Heart right ventricle (tissue), 16 donors: ENCODE results near the gene TECTA. TPM values are rescaled to one million over a fixed set of nuclear protein-coding genes. Genes with fewer than 3 reads are reported as not detected.
A peak's percentile ranks its signal among the peaks of the same experiment; 100 is the strongest.

Experiments used
- ATAC-seq, 8 donors: fragments of 200-7000 bp; cut with Tn5 transposase; one replicate each; pipeline ENCODE4 v1.9.1; 2020; ENCODE audit warnings: mild to moderate bottlenecking in 8 of 8, moderate library complexity in 8 of 8, moderate number of reproducible peaks in 1 of 8
- DNase-seq, 2 donors: peaks; one replicate each; pipeline ENCODE4 v3.0.0-alpha.2; 2020
- H3K27ac ChIP-seq, 10 donors: fragments of 200-600 bp; sonication (generic) in 2 of 10; one replicate each; pipeline versions ENCODE4 v1.5.0 to v1.8.0; 2020 to 2022; ENCODE audit warnings: mild to moderate bottlenecking in 3 of 10
- H3K27me3 ChIP-seq, 7 donors: fragments of 200-600 bp; one replicate each; pipeline ENCODE4 v1.8.0; 2021 to 2022; ENCODE audit warnings: mild to moderate bottlenecking in 2 of 7
- H3K36me3 ChIP-seq, 9 donors: fragments of 200-600 bp; sonication (generic) in 1 of 9; one replicate each; pipeline versions ENCODE4 v1.5.0 to v1.8.0; 2020 to 2022; ENCODE audit warnings: mild to moderate bottlenecking in 2 of 9
- H3K4me1 ChIP-seq, 9 donors: fragments of 200-600 bp; sonication (generic) in 1 of 9; one replicate each; pipeline versions ENCODE4 v1.5.0 to v1.8.0; 2020 to 2022; ENCODE audit warnings: mild to moderate bottlenecking in 4 of 9
- H3K4me3 ChIP-seq, 10 donors: fragments of 200-600 bp; sonication (generic) in 2 of 10; one replicate each; pipeline versions ENCODE4 v1.5.0 to v1.8.0; 2020 to 2022; ENCODE audit warnings: mild to moderate bottlenecking in 7 of 10, moderate library complexity in 2 of 10
- H3K9me3 ChIP-seq, 11 donors: fragments of 200-600 bp in 10 of 11; sonication (generic) in 2 of 11; one replicate each; pipeline versions ENCODE4 v1.5.0 to v1.8.0; 2013 to 2022; ENCODE audit warnings: mild to moderate bottlenecking in 2 of 11, control low read depth in 1 of 11, moderate library complexity in 1 of 11
- WGBS, 2 donors: extraction: QIAGEN DNeasy Blood & Tissue Kit; methylation state at CpG; one replicate each; pipeline ENCODE4 v1.1.7; 2013; ENCODE audit warnings: inconsistent platforms in 1 of 2; 5-methylcytosine and 5-hydroxymethylcytosine counted together
- intact Hi-C, 10 donors: fragments of 100-400 bp; cut with DNase I; formaldehyde crosslinking; loops; one replicate each; pipeline versions ENCODE4 v1.11.1 to v1.14.2; 2022
- polyA plus RNA-seq, 2 donors: library from polyadenylated mRNA; stranded (reverse); fragments of 200-250 nt; gene quantifications; one replicate each; pipeline ENCODE4 v1.2.3, GENCODE V29; 2013
- total RNA-seq, 10 donors: library from RNA; stranded (reverse); fragmentation: NEBNext Ultra II Directional in 3 of 10; extraction: Animal tissue kit (Norgen Biotek cat#: 25700) in 3 of 10; gene quantifications; one replicate each; pipeline versions ENCODE4 v1.2.1 to v1.2.4, GENCODE V29; 2021 to 2023
- TF ChIP-seq, protein P1 (sequence below), 9 donors: fragments of 200-600 bp; sonication (generic) in 2 of 9; IDR thresholded peaks; one replicate each; pipeline versions ENCODE4 v1.5.0 to v1.8.0; 2021 to 2022; ENCODE audit warnings: antibody characterized with exemption in 9 of 9, mild to moderate bottlenecking in 5 of 9, moderate library complexity in 1 of 9
- donor health status: Arrhythmogenic right ventricular cardiomyopathy.
- donor health status: ischemic (EF 13 %, LVEDD 7.1; RV severe dilation, severe dysfunction).
- donor health status: healthy with polysubstance abuse.
- donor health status: DM: no; HTN: yes; CAD: no.
- donor health status: DM: no; HTN: no; CAD: no.
- donor health status: ischemic (EF 25% LVEDD 6.9; RV normal size, moderate dysfunction).
- donor health status: ischemic (EF 25% LVEDD 5.7; RV mildly dilated, moderate dysfunction).
- donor health status: healthy.
- donor health status: DM: yes; HTN: yes; CAD: no.
- donor health status: Ischemic cardiomyopathy.
- donor health status: ischemic (EF 35%, LVEDD 5.7; RV mildly dilated, moderate dysfunction).
- donor health status: nonischemic (EF 11% LVEDD 7.7; RV severe dilation, severe dysfunction).
- donor health status: DM: yes; HTN: yes; CAD: no.
- donor health status: PGD.
- donor health status: ischemic (EF 29% LVEDD 5.4; RV normal size, mild dysfunction).
- donor health status: nonischemic (EF 23%, LVEDD 6.1; RV moderate dilation, normal function).

Gene TECTA
- total and polyA plus RNA-seq, 12 donors, result 0.38 to 1.9 (median 1.1) TPM

DNA sequence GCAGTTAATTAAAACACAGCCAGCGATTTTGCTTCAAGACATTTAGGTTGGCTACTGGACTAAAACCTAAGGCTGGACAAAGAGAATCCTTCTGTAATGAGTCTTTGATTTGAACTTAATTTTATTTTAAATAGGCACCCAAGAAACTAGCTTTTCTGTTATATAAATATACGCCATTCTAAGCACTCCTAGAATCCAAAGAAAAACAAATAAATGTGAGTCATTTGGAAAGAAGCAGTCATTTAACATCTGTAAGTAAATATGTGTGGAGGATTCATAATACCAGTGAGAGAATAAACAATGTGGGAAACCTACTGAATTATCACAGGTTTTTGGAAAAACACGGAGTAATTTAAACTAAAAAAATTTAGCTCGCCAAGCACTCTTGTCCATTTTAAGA is 1.2 kb upstream of the TECTA start:
- H3K27me3 ChIP-seq, result no peaks in the 10 kb centered on the region
- 83 to 88% methylated on average over 4 of the region's 4 CpGs for WGBS, 2 donors
- DNase-seq, result no peak
- no peaks in the 10 kb centered on the region for H3K9me3 ChIP-seq
- no peak for ATAC-seq
- TF ChIP-seq, protein P1, sequence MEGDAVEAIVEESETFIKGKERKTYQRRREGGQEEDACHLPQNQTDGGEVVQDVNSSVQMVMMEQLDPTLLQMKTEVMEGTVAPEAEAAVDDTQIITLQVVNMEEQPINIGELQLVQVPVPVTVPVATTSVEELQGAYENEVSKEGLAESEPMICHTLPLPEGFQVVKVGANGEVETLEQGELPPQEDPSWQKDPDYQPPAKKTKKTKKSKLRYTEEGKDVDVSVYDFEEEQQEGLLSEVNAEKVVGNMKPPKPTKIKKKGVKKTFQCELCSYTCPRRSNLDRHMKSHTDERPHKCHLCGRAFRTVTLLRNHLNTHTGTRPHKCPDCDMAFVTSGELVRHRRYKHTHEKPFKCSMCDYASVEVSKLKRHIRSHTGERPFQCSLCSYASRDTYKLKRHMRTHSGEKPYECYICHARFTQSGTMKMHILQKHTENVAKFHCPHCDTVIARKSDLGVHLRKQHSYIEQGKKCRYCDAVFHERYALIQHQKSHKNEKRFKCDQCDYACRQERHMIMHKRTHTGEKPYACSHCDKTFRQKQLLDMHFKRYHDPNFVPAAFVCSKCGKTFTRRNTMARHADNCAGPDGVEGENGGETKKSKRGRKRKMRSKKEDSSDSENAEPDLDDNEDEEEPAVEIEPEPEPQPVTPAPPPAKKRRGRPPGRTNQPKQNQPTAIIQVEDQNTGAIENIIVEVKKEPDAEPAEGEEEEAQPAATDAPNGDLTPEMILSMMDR (IDR thresholded peaks at IDR 0.05), result no peak
- H3K27ac ChIP-seq, result no peak overlapping the region
- no peaks in the 10 kb centered on the region for H3K36me3 ChIP-seq
- intact Hi-C loops, result loop anchor here in 1 of 10 donors (10.0 kb wide), 1 partner anchor 145 kb away; no protein-coding TSS in a partner anchor
- peaks cover 0 to 12% (median 8%) of the 10 kb centered on the region in 9 donors for H3K4me1 ChIP-seq
- H3K4me3 ChIP-seq, result no peak overlapping the region

DNA sequence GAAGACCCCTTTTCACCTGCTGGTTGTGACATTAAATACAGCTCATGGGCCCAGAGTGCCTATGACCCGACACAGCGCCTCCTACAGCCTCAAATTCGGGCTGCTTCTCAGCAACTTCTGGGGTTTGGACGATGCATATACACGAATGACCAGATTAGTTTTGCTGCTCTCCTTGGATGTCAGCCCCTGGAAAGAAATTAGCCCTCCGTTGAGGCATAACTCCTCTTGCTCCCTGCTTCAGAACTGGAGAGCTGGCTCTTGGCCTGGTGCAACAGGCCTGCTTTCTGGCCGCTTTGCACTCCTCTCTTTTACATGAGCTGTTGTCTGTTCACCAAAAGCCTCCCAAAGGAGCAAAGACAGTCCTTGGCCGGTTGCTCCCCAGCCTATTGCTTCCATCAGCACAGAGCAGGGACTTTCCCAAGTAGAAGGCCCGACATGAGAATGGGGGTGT is 3.3 kb downstream of the TECTA start:
- whole genome bisulfite sequencing, 2 donors, result 64 to 66% methylated on average over 9 of the region's 9 CpGs
- TF ChIP-seq, protein P1 (IDR thresholded peaks at IDR 0.05), result peak in 2 of 9 donors; percentile 6 to 19
- Histone ChIP-seq H3K4me1 (peaks cover 0 to 23% (median 14%) of the 10 kb centered on the region in 9 donors), H3K9me3 (no peaks in the 10 kb centered on the region), H3K27ac (peak overlapping the region in 3 of 10 donors; percentile 23 to 41 (median 31)), H3K27me3 (no peaks in the 10 kb centered on the region), H3K4me3 (no peak overlapping the region), H3K36me3 (no peaks in the 10 kb centered on the region)
- DNase-seq, result peak; percentile 22 to 32
- intact Hi-C loops, result loop anchor here in 1 of 10 donors (10.0 kb wide), 1 partner anchor 150 kb away; no protein-coding TSS in a partner anchor
- ATAC-seq, result peak in 7 of 8 donors; percentile 25 to 80 (median 66)

DNA sequence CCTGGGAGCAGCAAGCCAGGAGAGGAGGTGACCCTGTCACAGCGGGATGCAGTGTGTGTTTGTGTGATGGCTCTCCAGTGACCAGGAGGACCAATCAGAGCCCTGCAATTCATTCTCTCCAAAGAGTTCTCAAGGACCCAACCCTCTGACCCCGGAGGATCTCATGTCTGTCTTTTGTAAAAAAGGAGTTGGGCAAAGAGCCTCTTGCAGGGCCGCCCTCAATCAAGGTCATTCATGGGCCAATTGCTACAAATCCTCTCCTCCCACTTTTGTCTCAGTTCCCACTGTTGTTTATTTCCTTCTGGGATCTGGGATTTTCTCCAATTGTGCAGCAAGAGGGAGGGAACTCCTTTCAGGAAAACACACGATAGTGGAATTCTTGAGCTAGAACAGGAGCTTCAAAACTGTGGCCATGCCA is 4.0 kb downstream of the TECTA start:
- H3K27ac ChIP-seq, result peak overlapping the region in 4 of 10 donors; percentile 21 to 41 (median 27)
- WGBS, 2 donors, result 42 to 50% methylated on average over 4 of the region's 4 CpGs
- H3K36me3 ChIP-seq, result no peaks in the 10 kb centered on the region
- ATAC-seq (peak; percentile 67 to 90 (median 83)), DNase-seq (peak; percentile 31 to 50)
- TF ChIP-seq, protein P1 (IDR thresholded peaks at IDR 0.05), result no peak
- intact Hi-C loops, result loop anchor here in 1 of 10 donors (10.0 kb wide), 1 partner anchor 150 kb away; no protein-coding TSS in a partner anchor
- H3K27me3 ChIP-seq, result no peaks in the 10 kb centered on the region
- H3K9me3 ChIP-seq, result no peaks in the 10 kb centered on the region
- H3K4me3 ChIP-seq, result no peak overlapping the region
- peaks cover 0 to 23% (median 14%) of the 10 kb centered on the region in 9 donors for H3K4me1 ChIP-seq

DNA sequence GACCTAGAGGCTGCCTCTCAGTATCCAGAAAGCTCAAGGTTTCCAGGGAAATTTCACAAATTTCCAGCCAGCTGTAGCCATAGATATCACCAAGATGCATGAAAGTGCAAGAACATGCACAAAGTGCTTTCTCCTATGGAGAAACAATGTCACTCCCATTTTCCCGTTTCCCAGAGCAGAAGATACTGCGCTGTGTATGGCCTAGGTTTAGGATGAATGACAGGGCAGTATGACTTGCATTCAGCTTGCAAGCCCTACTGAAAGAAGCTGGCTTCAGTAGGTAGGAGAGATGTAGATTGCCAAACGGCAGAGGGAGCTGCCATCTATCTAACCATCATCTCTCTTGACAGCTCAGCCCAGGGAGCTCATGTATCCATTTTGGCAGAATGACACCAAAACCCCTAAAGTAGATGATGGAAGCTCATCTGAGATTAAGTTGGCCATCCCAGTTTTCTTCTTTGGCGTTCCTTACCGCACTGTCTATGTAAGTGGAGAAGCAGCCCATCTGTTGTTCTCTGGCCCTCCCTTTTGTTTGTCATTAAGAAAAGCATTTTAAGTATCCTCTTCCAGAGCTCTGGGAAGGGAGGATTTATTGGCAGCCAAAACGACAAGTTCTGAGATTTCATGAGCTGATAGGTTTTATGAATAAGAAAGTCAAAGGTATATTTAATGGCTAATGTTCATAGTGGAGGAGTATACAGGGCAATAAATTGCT is 4.6 kb downstream of the TECTA start:
- intact Hi-C loops, result loop anchor here in 1 of 10 donors (10.0 kb wide), 1 partner anchor 151 kb away; no protein-coding TSS in a partner anchor
- TF ChIP-seq, protein P1 (IDR thresholded peaks at IDR 0.05), result no peak
- peaks cover 0 to 23% (median 14%) of the 10 kb centered on the region in 9 donors for H3K4me1 ChIP-seq
- no peak for DNase-seq
- H3K9me3 ChIP-seq, result no peaks in the 10 kb centered on the region
- ATAC-seq, result peak in 2 of 8 donors; percentile 5 to 6
- no peaks in the 10 kb centered on the region for H3K36me3 ChIP-seq
- no peaks in the 10 kb centered on the region for H3K27me3 ChIP-seq
- WGBS, 2 donors, result 69 to 70% methylated on average over 6 of the region's 6 CpGs
- H3K4me3 ChIP-seq, result no peak overlapping the region
- peak overlapping the region in 2 of 10 donors; percentile 21 to 41 for H3K27ac ChIP-seq
